ENCODE results near the gene DTHD1. TPM values are rescaled to one million over a fixed set of nuclear protein-coding genes. Genes with fewer than 3 reads are reported as not detected.

DTHD1 gene
- total and polyA plus RNA-seq, 2 of the 8 experiments (the other 6 are each of a cell fraction or from before 2014, with no cell fraction given): not detected

GRCh38 chr4:36337665-36338185 is 56.3 kb downstream of the DTHD1 start (continued):
- TF ChIP-seq, protein P1, sequence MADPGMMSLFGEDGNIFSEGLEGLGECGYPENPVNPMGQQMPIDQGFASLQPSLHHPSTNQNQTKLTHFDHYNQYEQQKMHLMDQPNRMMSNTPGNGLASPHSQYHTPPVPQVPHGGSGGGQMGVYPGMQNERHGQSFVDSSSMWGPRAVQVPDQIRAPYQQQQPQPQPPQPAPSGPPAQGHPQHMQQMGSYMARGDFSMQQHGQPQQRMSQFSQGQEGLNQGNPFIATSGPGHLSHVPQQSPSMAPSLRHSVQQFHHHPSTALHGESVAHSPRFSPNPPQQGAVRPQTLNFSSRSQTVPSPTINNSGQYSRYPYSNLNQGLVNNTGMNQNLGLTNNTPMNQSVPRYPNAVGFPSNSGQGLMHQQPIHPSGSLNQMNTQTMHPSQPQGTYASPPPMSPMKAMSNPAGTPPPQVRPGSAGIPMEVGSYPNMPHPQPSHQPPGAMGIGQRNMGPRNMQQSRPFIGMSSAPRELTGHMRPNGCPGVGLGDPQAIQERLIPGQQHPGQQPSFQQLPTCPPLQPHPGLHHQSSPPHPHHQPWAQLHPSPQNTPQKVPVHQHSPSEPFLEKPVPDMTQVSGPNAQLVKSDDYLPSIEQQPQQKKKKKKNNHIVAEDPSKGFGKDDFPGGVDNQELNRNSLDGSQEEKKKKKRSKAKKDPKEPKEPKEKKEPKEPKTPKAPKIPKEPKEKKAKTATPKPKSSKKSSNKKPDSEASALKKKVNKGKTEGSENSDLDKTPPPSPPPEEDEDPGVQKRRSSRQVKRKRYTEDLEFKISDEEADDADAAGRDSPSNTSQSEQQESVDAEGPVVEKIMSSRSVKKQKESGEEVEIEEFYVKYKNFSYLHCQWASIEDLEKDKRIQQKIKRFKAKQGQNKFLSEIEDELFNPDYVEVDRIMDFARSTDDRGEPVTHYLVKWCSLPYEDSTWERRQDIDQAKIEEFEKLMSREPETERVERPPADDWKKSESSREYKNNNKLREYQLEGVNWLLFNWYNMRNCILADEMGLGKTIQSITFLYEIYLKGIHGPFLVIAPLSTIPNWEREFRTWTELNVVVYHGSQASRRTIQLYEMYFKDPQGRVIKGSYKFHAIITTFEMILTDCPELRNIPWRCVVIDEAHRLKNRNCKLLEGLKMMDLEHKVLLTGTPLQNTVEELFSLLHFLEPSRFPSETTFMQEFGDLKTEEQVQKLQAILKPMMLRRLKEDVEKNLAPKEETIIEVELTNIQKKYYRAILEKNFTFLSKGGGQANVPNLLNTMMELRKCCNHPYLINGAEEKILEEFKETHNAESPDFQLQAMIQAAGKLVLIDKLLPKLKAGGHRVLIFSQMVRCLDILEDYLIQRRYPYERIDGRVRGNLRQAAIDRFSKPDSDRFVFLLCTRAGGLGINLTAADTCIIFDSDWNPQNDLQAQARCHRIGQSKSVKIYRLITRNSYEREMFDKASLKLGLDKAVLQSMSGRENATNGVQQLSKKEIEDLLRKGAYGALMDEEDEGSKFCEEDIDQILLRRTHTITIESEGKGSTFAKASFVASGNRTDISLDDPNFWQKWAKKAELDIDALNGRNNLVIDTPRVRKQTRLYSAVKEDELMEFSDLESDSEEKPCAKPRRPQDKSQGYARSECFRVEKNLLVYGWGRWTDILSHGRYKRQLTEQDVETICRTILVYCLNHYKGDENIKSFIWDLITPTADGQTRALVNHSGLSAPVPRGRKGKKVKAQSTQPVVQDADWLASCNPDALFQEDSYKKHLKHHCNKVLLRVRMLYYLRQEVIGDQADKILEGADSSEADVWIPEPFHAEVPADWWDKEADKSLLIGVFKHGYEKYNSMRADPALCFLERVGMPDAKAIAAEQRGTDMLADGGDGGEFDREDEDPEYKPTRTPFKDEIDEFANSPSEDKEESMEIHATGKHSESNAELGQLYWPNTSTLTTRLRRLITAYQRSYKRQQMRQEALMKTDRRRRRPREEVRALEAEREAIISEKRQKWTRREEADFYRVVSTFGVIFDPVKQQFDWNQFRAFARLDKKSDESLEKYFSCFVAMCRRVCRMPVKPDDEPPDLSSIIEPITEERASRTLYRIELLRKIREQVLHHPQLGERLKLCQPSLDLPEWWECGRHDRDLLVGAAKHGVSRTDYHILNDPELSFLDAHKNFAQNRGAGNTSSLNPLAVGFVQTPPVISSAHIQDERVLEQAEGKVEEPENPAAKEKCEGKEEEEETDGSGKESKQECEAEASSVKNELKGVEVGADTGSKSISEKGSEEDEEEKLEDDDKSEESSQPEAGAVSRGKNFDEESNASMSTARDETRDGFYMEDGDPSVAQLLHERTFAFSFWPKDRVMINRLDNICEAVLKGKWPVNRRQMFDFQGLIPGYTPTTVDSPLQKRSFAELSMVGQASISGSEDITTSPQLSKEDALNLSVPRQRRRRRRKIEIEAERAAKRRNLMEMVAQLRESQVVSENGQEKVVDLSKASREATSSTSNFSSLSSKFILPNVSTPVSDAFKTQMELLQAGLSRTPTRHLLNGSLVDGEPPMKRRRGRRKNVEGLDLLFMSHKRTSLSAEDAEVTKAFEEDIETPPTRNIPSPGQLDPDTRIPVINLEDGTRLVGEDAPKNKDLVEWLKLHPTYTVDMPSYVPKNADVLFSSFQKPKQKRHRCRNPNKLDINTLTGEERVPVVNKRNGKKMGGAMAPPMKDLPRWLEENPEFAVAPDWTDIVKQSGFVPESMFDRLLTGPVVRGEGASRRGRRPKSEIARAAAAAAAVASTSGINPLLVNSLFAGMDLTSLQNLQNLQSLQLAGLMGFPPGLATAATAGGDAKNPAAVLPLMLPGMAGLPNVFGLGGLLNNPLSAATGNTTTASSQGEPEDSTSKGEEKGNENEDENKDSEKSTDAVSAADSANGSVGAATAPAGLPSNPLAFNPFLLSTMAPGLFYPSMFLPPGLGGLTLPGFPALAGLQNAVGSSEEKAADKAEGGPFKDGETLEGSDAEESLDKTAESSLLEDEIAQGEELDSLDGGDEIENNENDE (IDR thresholded peaks at IDR 0.05; ENCODE audit: insufficient replicate concordance, low read length): no peak
- TF ChIP-seq HDAC2 (IDR thresholded peaks at IDR 0.05; ENCODE audit: borderline replicate concordance in 1 of 2, low read depth in 2 of 2, low read length in 2 of 2): no peak
- TF ChIP-seq SRF (IDR thresholded peaks at IDR 0.05; ENCODE audit: low read depth, low read length): no peak
- no peak for TF ChIP-seq NRF1 (IDR thresholded peaks at IDR 0.05; ENCODE audit: low read depth, low read length)
- TF ChIP-seq HDAC6 (IDR thresholded peaks at IDR 0.05; ENCODE audit: low read depth, low read length): no peak
- no peak for TF ChIP-seq YY1 (IDR thresholded peaks at IDR 0.05; ENCODE audit: low read depth, low read length)
- TF ChIP-seq POU5F1 (IDR thresholded peaks at IDR 0.05; ENCODE audit: low read depth, low read length): no peak
- TF ChIP-seq CEBPB (IDR thresholded peaks at IDR 0.05; ENCODE audit: low read depth, low read length): no peak
- TF ChIP-seq RFX5 (IDR thresholded peaks at IDR 0.05; ENCODE audit: borderline replicate concordance, low read depth, low read length): no peak
- TF ChIP-seq GTF2F1 (IDR thresholded peaks at IDR 0.05; ENCODE audit: borderline replicate concordance, low read depth, low read length): no peak
- TF ChIP-seq EP300 (IDR thresholded peaks at IDR 0.05; ENCODE audit: borderline replicate concordance in 1 of 2, low read depth in 2 of 2, low read length in 2 of 2): no peak
- TF ChIP-seq SUZ12 (IDR thresholded peaks at IDR 0.05; ENCODE audit: low read length): no peak
